Measurements from ENCODE around the gene CTPS2.
"Not testable (repeated sequence)": the region's sequence is repeated elsewhere in the genome, so short reads cannot be mapped to it uniquely, and the experiment has no call there.

CTPS2 gene

GRCh38 chrX:16712548-16713155, at the start of gene CTPS2:
CTPS2 (minus strand) TSS chrX:16712669; CDS start chrX:16702902, 9,767 bp downstream.
- peak in 1 of 2 donors; percentile 12 for DNase-seq (ENCODE audit: low read depth in 2 of 2)

- DNase-seq (ENCODE audit: low read depth in 2 of 2), result not testable (repeated sequence)
These were observed 49.0 kb upstream of the CTPS2 start for GRCh38 chrX:16761500-16761899.

- DNase-seq (ENCODE audit: low read depth in 2 of 2), result no peak
These were observed 44.3 kb upstream of the CTPS2 start for GRCh38 chrX:16756724-16757123.

- DNase-seq (ENCODE audit: low read depth in 2 of 2), result no peak
These were observed 41.5 kb upstream of the CTPS2 start for GRCh38 chrX:16754019-16754418.

- no peak for DNase-seq (ENCODE audit: low read depth in 2 of 2)
These were observed 37.7 kb upstream of the CTPS2 start for GRCh38 chrX:16750136-16750535.

- DNase-seq (ENCODE audit: low read depth in 2 of 2), result no peak
These were observed 36.0 kb upstream of the CTPS2 start for GRCh38 chrX:16748425-16748824.

GRCh38 chrX:16745659-16746058, 33.2 kb upstream of the CTPS2 start:
- DNase-seq (ENCODE audit: low read depth in 2 of 2), result no peak

GRCh38 chrX:16745102-16745501, 32.6 kb upstream of the CTPS2 start:
- no peak for DNase-seq (ENCODE audit: low read depth in 2 of 2)

GRCh38 chrX:16743604-16744325, 31.3 kb upstream of the CTPS2 start:
- no peak for DNase-seq (ENCODE audit: low read depth in 2 of 2)

- DNase-seq (ENCODE audit: low read depth in 2 of 2), result no peak
These were observed 27.1 kb upstream of the CTPS2 start for GRCh38 chrX:16739574-16739973.

GRCh38 chrX:16737024-16737423, 24.6 kb upstream of the CTPS2 start:
- DNase-seq (ENCODE audit: low read depth in 2 of 2), result no peak

- DNase-seq (ENCODE audit: low read depth in 2 of 2), result no peak
These were observed 20.5 kb upstream of the CTPS2 start for GRCh38 chrX:16733013-16733412.

GRCh38 chrX:16730450-16730849, 18.0 kb upstream of the CTPS2 start:
- DNase-seq (ENCODE audit: low read depth in 2 of 2), result no peak

- no peak for DNase-seq (ENCODE audit: low read depth in 2 of 2)
These were observed 15.2 kb upstream of the CTPS2 start for GRCh38 chrX:16727637-16728036.

GRCh38 chrX:16726347-16726988, 14.0 kb upstream of the CTPS2 start:
- not testable (repeated sequence) for DNase-seq (ENCODE audit: low read depth in 2 of 2)

GRCh38 chrX:16725072-16725471, 12.6 kb upstream of the CTPS2 start:
- DNase-seq (ENCODE audit: low read depth in 2 of 2), result no peak

- no peak for DNase-seq (ENCODE audit: low read depth in 2 of 2)
These were observed 10.0 kb upstream of the CTPS2 start for GRCh38 chrX:16722481-16722880.

- peak; percentile 83 to 97 for DNase-seq (ENCODE audit: low read depth in 2 of 2)
These were observed 7.0 kb upstream of the CTPS2 start, which contains the start of gene SYAP1 for GRCh38 chrX:16719334-16720084. SYAP1 (plus strand) TSS chrX:16719612; CDS start chrX:16719725, 113 bp downstream.

GRCh38 chrX:16718824-16719333, 6.4 kb upstream of the CTPS2 start:
- DNase-seq (ENCODE audit: low read depth in 2 of 2), result no peak

GRCh38 chrX:16716451-16716850, 4.0 kb upstream of the CTPS2 start:
- not testable (repeated sequence) for DNase-seq (ENCODE audit: low read depth in 2 of 2)

GRCh38 chrX:16715638-16716037, 3.2 kb upstream of the CTPS2 start:
- not testable (repeated sequence) for DNase-seq (ENCODE audit: low read depth in 2 of 2)

GRCh38 chrX:16714504-16714903, 2.0 kb upstream of the CTPS2 start:
- no peak for DNase-seq (ENCODE audit: low read depth in 2 of 2)

All from stimulated activated CD8-positive, alpha-beta memory T cell treated with anti-CD3 and anti-CD28 coated beads, Interleukin-7, amount 100 ng/mL, for 1 hour (primary cell).